CD4-positive, alpha-beta T cell treated with Interleukin-6 at 100 ng/mL for 8 hours (primary cell): ENCODE results near the gene RBBP9.
A peak's percentile ranks its signal among the peaks of the same experiment; 100 is the strongest.
"Not testable (repeated sequence)": the region's sequence is repeated elsewhere in the genome, so short reads cannot be mapped to it uniquely, and the experiment has no call there.

Experiments
- DNase-seq: peaks from one replicate; pipeline ENCODE4 v3.0.0-alpha.2; 2020; ENCODE audit warnings: mixed read lengths, low spot score

Gene RBBP9

DNA sequence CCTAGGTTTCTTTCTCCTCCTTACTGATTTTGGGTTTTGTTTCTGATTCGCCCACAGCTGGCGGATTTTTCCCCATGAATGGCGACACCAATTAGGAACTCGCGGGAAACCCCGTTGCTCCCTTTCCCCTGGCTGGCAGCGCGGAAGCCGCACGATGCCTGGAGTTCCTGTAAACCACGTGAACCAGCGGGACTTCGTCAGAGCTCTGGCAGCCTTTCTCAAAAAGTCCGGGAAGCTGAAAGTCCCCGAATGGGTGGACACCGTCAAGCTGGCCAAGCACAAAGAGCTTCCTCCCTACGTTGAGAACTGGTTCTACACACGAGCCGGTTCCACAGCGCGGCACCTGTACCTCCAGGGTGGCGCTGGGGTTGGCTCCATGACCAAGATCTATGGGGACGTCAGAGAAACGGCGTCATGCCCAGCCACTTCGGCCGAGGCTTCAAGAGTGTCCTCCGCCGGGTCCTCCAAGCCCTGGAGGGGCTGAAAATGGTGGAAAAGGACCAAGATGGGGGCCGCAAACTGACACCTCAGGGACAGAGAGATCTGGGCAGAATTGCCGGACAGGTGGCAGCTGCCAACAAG is 7.5 kb upstream of the RBBP9 start:
- DNase-seq, result no peak

DNA sequence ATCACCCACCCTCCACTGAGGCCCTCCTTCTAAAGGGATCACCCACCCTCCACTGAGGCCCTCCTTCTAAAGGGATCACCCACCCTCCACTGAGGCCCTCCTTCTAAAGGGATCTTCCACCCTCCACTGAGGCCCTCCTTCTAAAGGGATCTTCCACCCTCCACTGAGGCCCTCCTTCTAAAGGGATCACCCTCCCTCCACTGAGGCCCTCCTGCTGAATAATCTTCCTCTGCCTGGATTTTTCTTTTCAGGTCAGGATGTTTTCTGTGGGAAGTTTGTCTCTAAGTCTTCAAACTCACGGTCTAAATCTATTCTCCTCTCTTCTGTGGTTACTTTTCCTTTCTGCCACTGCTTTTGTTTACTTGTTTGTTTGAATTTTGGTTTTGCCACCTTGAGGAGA is 4.6 kb upstream of the RBBP9 start:
- DNase-seq, result not testable (repeated sequence)

DNA sequence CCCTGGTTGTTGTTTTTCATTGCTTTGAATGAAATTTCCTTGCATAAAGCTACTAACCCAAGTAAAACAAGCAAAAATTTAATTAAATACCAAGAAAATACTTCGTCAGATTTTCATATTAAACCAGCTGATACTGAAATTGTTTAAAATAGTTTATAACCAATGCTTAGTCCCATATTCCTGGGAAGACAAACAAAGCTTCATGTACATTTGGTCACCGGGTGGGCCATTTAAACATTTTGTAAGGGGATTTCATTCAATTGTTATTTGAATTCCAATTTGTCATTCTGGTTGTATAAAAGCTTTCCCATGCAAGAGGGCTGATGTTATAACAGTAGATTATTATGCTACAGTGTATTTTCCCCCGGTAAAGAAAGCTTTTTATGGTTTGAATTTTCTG is 578 bp upstream of the RBBP9 start:
- no peak for DNase-seq

DNA sequence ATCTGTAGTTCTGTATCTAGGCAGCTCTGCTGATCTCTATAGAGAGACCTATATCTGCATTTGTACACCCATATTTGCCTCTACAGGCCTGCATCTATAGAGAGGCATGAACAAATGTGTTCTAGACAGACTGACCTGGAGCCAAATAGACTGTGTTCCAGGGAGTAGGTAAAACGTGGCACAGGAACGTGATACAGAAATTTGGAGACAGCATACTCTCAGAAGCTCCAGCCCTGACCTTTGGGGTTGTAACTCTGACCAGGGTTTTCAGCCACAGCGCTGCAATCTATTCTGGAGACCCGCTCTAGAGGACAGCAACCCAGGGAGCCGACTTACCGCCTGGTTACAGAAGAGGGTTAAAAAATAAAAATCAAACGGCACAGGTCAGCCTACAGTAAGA is 983 bp downstream of the RBBP9 start:
- no peak for DNase-seq

DNA sequence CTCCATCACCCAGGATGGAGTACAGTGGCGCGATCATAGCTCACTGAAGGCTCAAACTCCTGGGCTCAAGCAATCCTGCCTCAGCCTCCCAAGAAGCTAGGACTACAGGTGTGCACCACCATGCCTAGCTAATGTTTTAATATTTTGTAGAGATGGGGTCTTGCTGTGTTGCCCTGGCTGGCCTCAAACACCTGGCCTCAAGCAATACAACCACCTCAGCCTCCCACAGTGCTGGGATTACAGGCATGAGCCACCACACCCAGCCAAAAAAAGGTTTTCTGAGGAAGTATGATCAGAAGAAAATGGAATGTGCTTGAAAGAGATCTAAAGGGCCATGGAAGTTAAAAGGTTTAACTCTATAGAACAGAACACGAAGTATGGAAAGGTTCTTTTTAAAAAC is 8.7 kb downstream of the RBBP9 start:
- DNase-seq, result no peak

DNA sequence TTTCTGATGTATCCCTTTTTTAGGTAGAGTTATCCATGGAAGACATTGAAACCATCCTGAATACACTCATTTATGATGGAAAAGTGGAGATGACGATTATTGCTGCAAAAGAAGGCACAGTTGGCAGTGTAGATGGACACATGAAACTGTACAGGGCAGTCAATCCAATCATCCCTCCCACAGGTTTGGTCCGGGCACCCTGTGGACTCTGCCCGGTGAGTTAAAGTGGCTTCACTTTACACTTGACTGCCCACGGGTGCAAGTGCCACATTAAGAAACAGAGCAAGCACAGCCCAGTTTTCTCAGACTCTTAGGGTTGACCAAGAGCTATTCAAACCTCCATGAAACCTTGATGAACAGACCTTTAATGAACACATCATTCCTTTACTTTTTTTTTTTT is 15.4 kb downstream of the RBBP9 start:
- DNase-seq, result no peak

DNA sequence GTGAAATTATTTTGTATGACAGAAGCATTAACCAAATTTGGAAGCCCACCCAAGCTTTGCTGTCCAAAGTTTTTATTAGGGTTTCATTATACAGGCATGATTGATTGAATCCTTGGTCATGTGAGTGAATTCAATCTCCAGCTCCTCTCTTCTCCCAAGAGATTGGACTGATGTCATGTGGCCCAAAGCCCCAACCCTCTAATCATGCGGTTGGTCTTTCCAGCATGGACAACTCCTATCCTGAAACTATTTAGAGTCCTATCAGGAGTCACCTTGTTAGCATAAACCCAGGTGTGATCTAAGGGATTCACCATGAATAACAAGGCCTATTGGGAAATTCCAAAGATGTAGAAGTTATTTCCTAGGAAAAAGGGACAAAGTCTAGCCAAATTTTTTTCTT is 19.2 kb downstream of the RBBP9 start:
- DNase-seq, result no peak

DNA sequence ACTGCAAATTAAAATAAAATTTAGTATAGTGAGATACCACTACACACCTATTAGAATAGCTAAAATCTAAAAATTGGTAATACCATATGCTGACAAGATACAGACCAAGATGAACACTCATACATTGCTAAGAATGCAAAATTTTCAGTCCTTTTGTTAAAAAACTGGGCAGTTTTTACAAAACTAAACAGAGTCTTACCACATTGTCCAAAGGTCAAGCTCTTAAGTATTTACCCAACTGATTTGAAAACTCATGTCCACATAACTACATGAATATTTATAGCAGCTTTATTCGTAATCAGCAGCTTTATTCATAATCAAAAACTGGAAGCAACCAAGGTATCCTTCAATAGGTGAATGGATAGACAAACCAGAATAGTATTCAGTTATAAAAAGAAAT is 19.8 kb downstream of the RBBP9 start:
- DNase-seq, result no peak

DNA sequence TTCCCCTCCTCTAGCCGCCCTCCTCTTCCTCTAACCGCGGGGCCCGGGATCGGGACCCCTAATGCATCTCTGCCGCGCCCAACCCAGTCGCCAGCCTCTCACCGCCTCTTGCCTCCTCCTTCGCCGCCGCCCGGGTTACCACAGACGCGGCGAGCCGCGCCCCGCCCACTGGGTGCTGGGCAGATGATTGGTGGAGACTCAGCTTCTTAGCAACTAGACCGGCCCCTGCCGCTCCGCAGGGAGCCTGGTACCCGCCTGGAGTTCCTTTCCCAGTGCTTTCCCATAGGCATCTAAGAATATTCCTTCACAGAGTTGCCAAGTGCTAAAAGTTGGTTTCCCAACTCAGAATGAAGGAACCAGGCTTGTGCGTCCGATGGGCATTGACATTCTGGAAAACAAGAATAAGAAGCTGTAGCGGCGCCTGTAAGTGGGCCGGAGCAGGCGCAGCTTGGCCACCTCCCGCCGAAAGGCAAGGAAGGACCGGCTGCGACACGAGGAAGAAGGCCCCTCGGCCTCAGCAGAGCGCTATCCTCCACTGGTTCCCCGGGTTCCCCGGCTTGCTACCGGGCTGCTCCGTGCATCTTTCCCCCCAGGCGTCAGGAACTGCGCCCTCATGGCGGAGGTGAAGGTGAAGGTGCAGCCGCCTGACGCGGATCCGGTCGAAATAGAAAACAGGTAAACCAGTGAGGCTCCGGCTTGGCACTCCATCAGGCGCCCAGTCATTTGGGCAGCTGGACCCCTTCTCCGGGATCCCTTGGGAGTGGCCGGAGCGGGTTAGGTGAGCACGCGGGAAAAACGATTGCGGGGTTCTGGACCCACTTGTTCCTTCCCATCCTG is 29.9 kb downstream of the RBBP9 start, which contains the start of the genes DZANK1 and POLR3F:
Gene DZANK1, minus strand, starts transcription at position 137 of the 837 bp plus-strand sequence. CDS start 1,672 bp downstream, outside the sequence.
Gene POLR3F, plus strand, starts transcription at position 497 of the 837 bp plus-strand sequence. Its CDS starts 117 bp downstream, at position 614.
- peak; percentile 93 for DNase-seq

DNA sequence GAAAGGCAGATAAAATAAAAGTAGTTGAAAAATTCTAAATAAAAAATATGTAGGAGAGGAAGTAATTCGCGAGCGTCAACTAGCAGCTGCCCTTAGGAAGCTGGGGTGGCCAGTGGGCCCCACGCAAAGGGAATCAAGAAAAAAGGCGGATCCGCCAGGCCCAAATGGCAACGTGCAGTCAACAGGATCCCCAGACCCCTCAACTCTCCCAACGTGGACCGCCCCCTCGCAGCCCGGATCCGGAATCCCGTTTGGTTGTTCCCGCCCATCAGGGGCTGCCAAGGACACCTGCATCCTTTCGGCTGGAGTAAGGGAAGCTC is 30.5 kb downstream of the RBBP9 start:
- DNase-seq, result no peak

DNA sequence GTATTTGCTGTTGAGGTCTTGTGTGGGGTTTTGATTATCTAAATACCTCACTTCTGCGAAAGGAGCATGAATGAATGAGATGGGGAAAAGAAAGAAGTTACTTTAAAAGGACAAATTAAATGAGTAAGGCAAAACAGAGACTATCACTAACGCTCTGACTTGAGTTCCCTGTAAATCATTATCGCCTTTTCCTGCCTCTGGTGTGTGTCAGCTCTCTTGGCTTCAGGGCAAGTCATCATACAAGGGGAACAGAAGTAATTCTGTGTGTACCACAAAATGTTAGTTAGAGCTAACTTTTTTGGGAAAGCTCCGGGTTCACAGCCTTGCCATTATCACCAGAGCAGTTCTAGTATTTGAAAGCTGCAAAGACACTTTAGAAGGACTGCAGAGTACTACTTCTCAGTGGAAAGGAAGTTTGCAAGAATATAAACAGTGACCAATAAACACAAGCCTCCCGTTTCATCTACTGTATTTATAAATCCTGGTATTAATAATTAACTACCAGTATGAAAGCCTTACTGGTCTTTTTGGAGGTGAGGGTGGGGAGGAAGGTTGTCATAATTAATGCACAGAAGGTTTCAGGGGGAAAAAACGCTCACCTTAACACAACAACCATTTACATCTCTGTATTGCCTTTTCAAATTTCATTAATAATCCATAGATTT is 31.4 kb downstream of the RBBP9 start:
- DNase-seq, result no peak

DNA sequence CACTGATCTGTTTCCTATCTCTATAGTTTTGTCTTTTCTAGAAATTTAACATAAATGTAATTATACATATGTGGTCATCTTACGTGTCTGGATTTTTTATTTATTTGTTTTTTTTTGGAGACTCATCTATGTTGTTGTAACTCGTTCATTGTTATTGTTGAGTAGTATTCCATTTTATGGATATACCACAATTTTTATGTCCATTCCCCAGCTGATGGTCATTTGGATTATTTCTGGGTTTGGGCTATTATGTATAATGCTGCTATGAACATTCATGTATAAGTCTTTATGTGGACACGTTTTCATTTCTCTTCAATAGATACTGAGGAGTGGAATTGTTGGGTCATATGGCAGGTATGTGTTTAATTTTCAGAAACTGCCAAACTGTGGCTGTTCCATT is 40.4 kb downstream of the RBBP9 start:
- DNase-seq, result no peak

DNA sequence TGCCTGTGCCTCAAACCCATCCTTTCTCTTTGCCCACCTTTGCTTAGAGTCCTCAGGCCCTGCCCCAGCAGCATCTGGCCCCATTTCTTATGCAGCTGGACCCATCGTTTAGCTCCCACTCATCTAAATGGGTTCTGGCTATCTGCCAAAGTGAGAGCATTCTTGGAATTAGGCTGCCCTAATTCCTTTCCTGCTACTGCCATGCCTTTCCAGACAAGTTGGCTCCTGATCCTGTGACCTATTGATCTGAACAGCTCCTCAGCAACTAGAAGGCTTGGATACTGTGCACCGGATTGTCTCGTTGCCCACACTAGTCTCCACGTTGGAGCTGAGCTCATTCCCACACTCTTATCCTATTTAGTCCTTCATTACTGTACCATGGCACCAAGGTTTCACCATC is 53.1 kb downstream of the RBBP9 start:
- DNase-seq, result no peak

DNA sequence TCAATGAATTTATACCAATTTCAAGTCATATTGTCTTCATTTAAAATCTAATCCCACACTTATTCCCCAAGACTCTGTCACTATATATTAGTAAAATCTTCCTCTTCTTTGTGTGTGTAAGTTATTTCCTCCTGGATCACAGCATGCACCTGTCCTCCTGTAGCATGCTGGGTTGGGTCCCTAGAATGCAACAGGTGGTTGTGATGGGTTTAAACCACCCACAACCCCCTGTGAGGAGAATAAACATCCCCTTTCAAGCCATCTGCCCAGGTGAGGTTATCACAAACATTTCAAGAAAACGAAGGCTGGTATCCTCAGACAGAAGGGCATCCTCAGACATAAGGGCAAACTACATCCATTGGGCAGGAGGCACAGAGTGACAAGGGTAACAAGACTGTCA is 56.6 kb downstream of the RBBP9 start:
- DNase-seq, result no peak

DNA sequence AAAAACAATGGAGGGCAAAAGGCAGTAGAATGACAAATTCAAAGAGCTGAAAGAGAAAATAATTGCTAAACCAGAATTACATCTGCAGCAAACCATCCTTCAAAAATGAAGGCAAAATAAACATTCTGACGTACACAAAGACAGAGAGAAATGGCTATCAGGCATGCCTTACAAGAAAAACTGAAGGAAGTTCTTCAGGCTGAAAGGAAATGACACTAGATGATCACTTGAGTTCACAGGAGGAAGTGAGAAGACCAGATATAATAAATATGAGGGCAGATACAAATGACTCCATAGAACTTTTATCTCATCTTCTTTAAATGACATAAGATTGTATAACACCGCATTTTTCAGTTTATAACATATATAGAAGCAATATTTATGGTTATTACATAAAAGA is 60.2 kb downstream of the RBBP9 start:
- no peak for DNase-seq
